Stimulated activated CD4-positive, alpha-beta T cell treated with anti-CD3 and anti-CD28 coated beads, Interleukin-1b, Interleukin-23, amount 100 ng/mL, for 4 hours (primary cell): ENCODE measurements around the gene ACBD6.
"Not testable (repeated sequence)": the region's sequence is repeated elsewhere in the genome, so short reads cannot be mapped to it uniquely, and the experiment has no call there.

Experiments used
- DNase-seq, 2 donors: peaks; one replicate each; pipeline ENCODE4 v3.0.0-alpha.2; 2020; ENCODE audit warnings: low read depth in 2 of 2

Gene ACBD6

GRCh38 chr1:180415985-180416633, 86.3 kb downstream of the ACBD6 start:
- no peak for DNase-seq

- no peak for DNase-seq
Measured at GRCh38 chr1:180415236-180415848, 87.0 kb downstream of the ACBD6 start.

GRCh38 chr1:180412583-180412982, 89.8 kb downstream of the ACBD6 start:
- no peak for DNase-seq

GRCh38 chr1:180408128-180408527, 94.2 kb downstream of the ACBD6 start:
- not testable (repeated sequence) for DNase-seq

- no peak for DNase-seq
Measured at GRCh38 chr1:180407051-180407450, 95.3 kb downstream of the ACBD6 start.

GRCh38 chr1:180402551-180402950, 99.8 kb downstream of the ACBD6 start:
- DNase-seq: no peak

GRCh38 chr1:180402001-180402400, 100.4 kb downstream of the ACBD6 start:
- DNase-seq: no peak

GRCh38 chr1:180397175-180397574, 105.2 kb downstream of the ACBD6 start:
- DNase-seq: no peak

- DNase-seq: no peak
Measured at GRCh38 chr1:180392427-180393145, 109.8 kb downstream of the ACBD6 start.

- DNase-seq: no peak
Measured at GRCh38 chr1:180392020-180392419, 110.4 kb downstream of the ACBD6 start.

- no peak for DNase-seq
Measured at GRCh38 chr1:180387413-180387812, 115.0 kb downstream of the ACBD6 start.

GRCh38 chr1:180386745-180387367, 115.5 kb downstream of the ACBD6 start:
- no peak for DNase-seq

GRCh38 chr1:180385144-180385543, 117.2 kb downstream of the ACBD6 start:
- no peak for DNase-seq

- DNase-seq: no peak
Measured at GRCh38 chr1:180384286-180385005, 117.9 kb downstream of the ACBD6 start.

- DNase-seq: no peak
Measured at GRCh38 chr1:180382326-180383115, 119.9 kb downstream of the ACBD6 start.

- no peak for DNase-seq
Measured at GRCh38 chr1:180381184-180381580, 121.2 kb downstream of the ACBD6 start.

- no peak for DNase-seq
Measured at GRCh38 chr1:180380259-180381183, 121.9 kb downstream of the ACBD6 start.

GRCh38 chr1:180376800-180377199, 125.6 kb downstream of the ACBD6 start:
- DNase-seq: no peak

GRCh38 chr1:180376253-180376652, 126.1 kb downstream of the ACBD6 start:
- DNase-seq: no peak

GRCh38 chr1:180372728-180373127, 129.6 kb downstream of the ACBD6 start:
- no peak for DNase-seq
